Measurements from ENCODE around the gene MYO16.
A peak's percentile ranks its signal among the peaks of the same experiment; 100 is the strongest.

Gene MYO16

GRCh38 chr13:108924134-108924533 lies 294.7 kb downstream of the MYO16 start:
- TF ChIP-seq, protein P1, sequence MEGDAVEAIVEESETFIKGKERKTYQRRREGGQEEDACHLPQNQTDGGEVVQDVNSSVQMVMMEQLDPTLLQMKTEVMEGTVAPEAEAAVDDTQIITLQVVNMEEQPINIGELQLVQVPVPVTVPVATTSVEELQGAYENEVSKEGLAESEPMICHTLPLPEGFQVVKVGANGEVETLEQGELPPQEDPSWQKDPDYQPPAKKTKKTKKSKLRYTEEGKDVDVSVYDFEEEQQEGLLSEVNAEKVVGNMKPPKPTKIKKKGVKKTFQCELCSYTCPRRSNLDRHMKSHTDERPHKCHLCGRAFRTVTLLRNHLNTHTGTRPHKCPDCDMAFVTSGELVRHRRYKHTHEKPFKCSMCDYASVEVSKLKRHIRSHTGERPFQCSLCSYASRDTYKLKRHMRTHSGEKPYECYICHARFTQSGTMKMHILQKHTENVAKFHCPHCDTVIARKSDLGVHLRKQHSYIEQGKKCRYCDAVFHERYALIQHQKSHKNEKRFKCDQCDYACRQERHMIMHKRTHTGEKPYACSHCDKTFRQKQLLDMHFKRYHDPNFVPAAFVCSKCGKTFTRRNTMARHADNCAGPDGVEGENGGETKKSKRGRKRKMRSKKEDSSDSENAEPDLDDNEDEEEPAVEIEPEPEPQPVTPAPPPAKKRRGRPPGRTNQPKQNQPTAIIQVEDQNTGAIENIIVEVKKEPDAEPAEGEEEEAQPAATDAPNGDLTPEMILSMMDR (conservative IDR thresholded peaks at IDR 0.05; ENCODE audit: low read depth, low read length), result no peak
- no peak overlapping the region for H3K4me3 ChIP-seq (ENCODE audit: low read length)
- DNase-seq (ENCODE audit: low read depth), result peak; percentile 99

DNA sequence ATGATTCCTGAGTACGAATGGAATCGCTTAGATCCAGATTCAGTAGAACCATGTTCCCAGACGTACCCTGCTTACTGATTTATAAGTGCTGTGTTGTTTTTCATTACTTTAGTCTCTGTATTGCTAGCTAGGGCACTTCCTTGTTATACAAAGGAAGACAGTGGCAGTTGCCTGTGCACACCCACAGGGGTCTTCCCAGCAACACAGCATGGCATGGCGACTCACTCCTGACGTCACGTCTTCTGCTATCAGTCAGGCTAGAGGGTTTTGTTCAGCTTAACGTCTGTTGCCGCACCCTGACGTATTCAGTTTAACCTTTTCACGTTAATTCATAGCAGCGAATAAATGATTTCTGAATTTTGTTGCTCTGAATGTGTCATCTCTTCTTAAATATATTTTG lies 295.1 kb downstream of the MYO16 start:
- no peak overlapping the region for H3K4me3 ChIP-seq (ENCODE audit: low read length)
- TF ChIP-seq, protein P1 (conservative IDR thresholded peaks at IDR 0.05; ENCODE audit: low read depth, low read length), result no peak
- DNase-seq (ENCODE audit: low read depth), result no peak

- no peak for DNase-seq (ENCODE audit: low read depth)
- H3K4me3 ChIP-seq (ENCODE audit: low read length), result no peak overlapping the region
- TF ChIP-seq, protein P1 (conservative IDR thresholded peaks at IDR 0.05; ENCODE audit: low read depth, low read length), result no peak
Observed at GRCh38 chr13:108925070-108925469, 295.7 kb downstream of the MYO16 start.

- DNase-seq (ENCODE audit: low read depth), result no peak
- no peak overlapping the region for H3K4me3 ChIP-seq (ENCODE audit: low read length)
- TF ChIP-seq, protein P1 (conservative IDR thresholded peaks at IDR 0.05; ENCODE audit: low read depth, low read length), result no peak
Observed at GRCh38 chr13:108926862-108927261, 297.5 kb downstream of the MYO16 start.

DNA sequence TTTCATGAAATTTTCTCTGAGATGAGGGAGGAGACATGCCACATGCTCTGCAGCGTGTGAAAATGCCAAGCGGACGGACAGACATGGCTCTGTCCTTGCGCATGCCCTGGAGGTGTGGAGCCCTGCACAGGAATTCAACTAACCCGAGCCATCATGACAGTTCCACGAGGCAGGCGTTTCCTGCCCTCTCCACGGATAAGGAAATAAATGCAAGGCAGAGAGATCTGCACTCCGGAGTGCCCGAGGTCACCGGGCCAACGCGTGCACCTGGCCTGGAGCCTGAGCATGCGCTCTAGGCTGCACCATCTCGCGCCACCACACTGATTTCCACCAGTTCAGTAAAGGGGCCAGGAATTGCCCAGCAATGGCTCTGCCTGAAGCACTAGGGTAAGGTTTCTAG lies 298.2 kb downstream of the MYO16 start:
- TF ChIP-seq, protein P1 (conservative IDR thresholded peaks at IDR 0.05; ENCODE audit: low read depth, low read length), result no peak
- no peak for DNase-seq (ENCODE audit: low read depth)
- H3K4me3 ChIP-seq (ENCODE audit: low read length), result no peak overlapping the region

DNA sequence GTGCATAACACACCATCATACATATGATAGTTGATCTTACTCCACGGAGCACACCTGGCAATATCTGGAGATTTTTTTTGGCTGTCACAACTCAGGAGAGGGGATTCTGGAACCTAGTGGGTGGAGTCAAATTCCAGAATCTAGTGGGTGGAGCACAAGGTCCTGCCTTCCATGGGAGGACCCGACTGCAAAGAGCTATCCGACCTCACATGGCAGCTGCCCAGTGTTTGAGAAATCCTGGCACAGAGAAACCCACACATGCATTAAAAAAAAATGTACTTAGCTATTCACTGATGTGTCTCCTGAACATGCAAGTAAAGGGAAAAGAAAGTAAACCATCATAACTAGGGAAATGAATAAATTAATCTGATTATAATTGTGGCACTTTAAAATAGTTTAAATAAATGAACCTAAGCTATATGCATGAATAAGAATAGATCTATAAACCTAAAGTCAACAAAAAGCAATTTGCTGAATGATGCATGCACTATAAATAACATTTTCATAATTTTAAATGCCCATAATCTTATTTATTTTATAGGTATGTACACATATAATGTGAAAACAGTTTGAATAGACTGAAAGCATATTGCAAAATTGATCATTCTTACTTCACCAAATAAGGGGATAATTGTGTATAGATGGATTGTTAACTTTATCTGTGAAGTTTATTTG lies 300.3 kb downstream of the MYO16 start:
- DNase-seq (ENCODE audit: low read depth), result no peak
- TF ChIP-seq, protein P1 (conservative IDR thresholded peaks at IDR 0.05; ENCODE audit: low read depth, low read length), result no peak
- H3K4me3 ChIP-seq (ENCODE audit: low read length), result no peak overlapping the region

- no peak for DNase-seq (ENCODE audit: low read depth)
- TF ChIP-seq, protein P1 (conservative IDR thresholded peaks at IDR 0.05; ENCODE audit: low read depth, low read length), result no peak
- H3K4me3 ChIP-seq (ENCODE audit: low read length), result no peak overlapping the region
Observed at GRCh38 chr13:108932196-108932595, 302.8 kb downstream of the MYO16 start.
